K562 (cell line): Measurements from ENCODE around the gene NRSN2. TPM values are rescaled to one million over a fixed set of nuclear protein-coding genes. Genes with fewer than 3 reads are reported as not detected.

Source experiments
- CHCHD3 ChIP-seq: fragments of 250-450 bp; sonication (Bioruptor Pico); IDR thresholded peaks from 2 replicates; pipeline ENCODE4 v2.1.2; 2022; ENCODE audit warnings: mild to moderate bottlenecking
- ELF1 ChIP-seq: fragments of 200-800 bp; sonication (Bioruptor generic); IDR thresholded peaks from 2 replicates; pipeline ENCODE4 v1.6.1; 2016; ENCODE audit warnings: missing genetic modification characterization, missing compliant biosample characterization
- FOS ChIP-seq: IDR thresholded peaks from 3 replicates; pipeline ENCODE4 v1.6.1; 2011; ENCODE audit not compliant: insufficient read length; ENCODE audit errors: extremely low read depth
- MBD2 ChIP-seq: sonication (generic); IDR thresholded peaks from 2 replicates; pipeline ENCODE4 v1.6.1; 2016; ENCODE audit warnings: low read depth, borderline replicate concordance
- NELFE ChIP-seq: IDR thresholded peaks from 2 replicates; pipeline ENCODE4 v1.6.1; 2011; ENCODE audit warnings: mild to moderate bottlenecking; ENCODE audit not compliant: insufficient read depth, insufficient read length
- RHOXF2B ChIP-seq: fragments of 250-450 bp; sonication (Bioruptor Pico); conservative IDR thresholded peaks from 2 replicates; pipeline ENCODE4 v1.5.1; 2021
- SNAPC5 ChIP-seq: fragments of 250-450 bp; sonication (Bioruptor Pico); IDR thresholded peaks from 2 replicates; pipeline ENCODE4 v1.8.0; 2021; ENCODE audit warnings: moderate library complexity, mild to moderate bottlenecking, inconsistent platforms
- STAT6 ChIP-seq: sonication (generic); formaldehyde crosslinking; IDR thresholded peaks from 2 replicates; pipeline ENCODE4 v1.8.1; 2023; ENCODE audit warnings: mild to moderate bottlenecking, missing genetic modification reagents
- TCF7L2 ChIP-seq: fragments of 150-350 bp; IDR thresholded peaks from 2 replicates; pipeline ENCODE4 v1.6.1; 2016; ENCODE audit warnings: low read depth, mild to moderate bottlenecking, low read length, moderate library complexity
- TEAD4 ChIP-seq, 2 experiments: sonication (generic) in 1 of 2; formaldehyde crosslinking in 1 of 2; IDR thresholded peaks; 2 replicates each; pipeline versions ENCODE4 v1.6.1 to v1.8.0; 2012 to 2022; ENCODE audit warnings: borderline replicate concordance in 1 of 2, inconsistent platforms in 1 of 2, low read length in 1 of 2, mild to moderate bottlenecking in 1 of 2, missing genetic modification reagents in 1 of 2
- ZBTB2 ChIP-seq: fragments of 450-650 bp; IDR thresholded peaks from 2 replicates; pipeline ENCODE4 v1.6.1; 2016; ENCODE audit warnings: antibody characterized with exemption
- ZMIZ1 ChIP-seq, 2 experiments: fragments of 150-350 bp in 1 of 2; IDR thresholded peaks; 2 replicates each; pipeline ENCODE4 v1.6.1; 2012 to 2016; ENCODE audit warnings: low read depth in 2 of 2, low read length in 2 of 2, mild to moderate bottlenecking in 1 of 2, moderate library complexity in 1 of 2
- ZNF639 ChIP-seq, 2 experiments: fragments of 200-800 bp in 1 of 2; sonication (Bioruptor generic) in 1 of 2; sonication (generic) in 1 of 2; formaldehyde crosslinking in 1 of 2; IDR thresholded peaks in 1 of 2; conservative IDR thresholded peaks in 1 of 2; 2 replicates each; pipeline versions ENCODE4 v1.5.0 to v1.6.1; 2016 to 2020; ENCODE audit warnings: missing compliant biosample characterization in 1 of 2, missing genetic modification characterization in 1 of 2, missing genetic modification reagents in 1 of 2
- ZNF79 ChIP-seq: fragments of 250-450 bp; sonication (Bioruptor Pico); IDR thresholded peaks from 2 replicates; pipeline ENCODE4 v1.4.0; 2020; ENCODE audit warnings: low read depth, mild to moderate bottlenecking, moderate library complexity
- polyA plus RNA-seq, 8 experiments: library from polyadenylated mRNA; depleted of rRNA in 4 of 8; stranded (reverse) in 5 of 8; unstranded in 3 of 8; fragments of >200 nt; fragmentation: Nextera tagmentation in 2 of 8; fragmentation: Illumina TruSeq in 1 of 8; extraction: Ambion mirVana in 2 of 8; extraction: Trizol in 1 of 8; gene quantifications; 2 replicates each; pipeline versions ENCODE4 v1.2.1 to v1.2.3, GENCODE V29; 2011 to 2014; ENCODE audit warnings: inconsistent platforms in 1 of 8, missing spikeins in 1 of 8
- total RNA-seq, 7 experiments: library from RNA; depleted of rRNA in 6 of 7; stranded (reverse); fragments of >200 nt in 6 of 7; fragmentation: Illumina TruSeq in 2 of 7; extraction: Trizol in 2 of 7; gene quantifications; 2 replicates each; pipeline versions ENCODE4 v1.2.1 to v1.2.3, GENCODE V29; 2011 to 2021; ENCODE audit warnings: low replicate concordance in 1 of 7

NRSN2 gene
- total and polyA plus RNA-seq, 9 of the 15 experiments (the other 6 are each of a cell fraction or from before 2014, with no cell fraction given) = 7.5 to 29.7 (median 11.1) TPM

- TF ChIP-seq ZMIZ1 (IDR thresholded peaks at IDR 0.05; ENCODE audit: low read depth in 2 of 2, low read length in 2 of 2) (0 out of 4 replicates have a peak, but pooled peaks of 1 of the 2 experiments have one; percentile 26), TEAD4 (IDR thresholded peaks at IDR 0.05; ENCODE audit: low read length) (peak; percentile 35), TEAD4 (CRISPR knock-in tag; IDR thresholded peaks at IDR 0.05; ENCODE audit: borderline replicate concordance) (no peak), NELFE (no peak), ZNF639 (CRISPR knock-in tag; conservative IDR thresholded peaks at IDR 0.05 in 1 of 2, IDR thresholded peaks at IDR 0.05 in 1 of 2) (peak in 1 of 2 experiments; percentile 46; a peak in 1 of 4 replicates), CHCHD3 (CRISPR knock-in tag) (no peak), SNAPC5 (CRISPR knock-in tag) (no peak), RHOXF2B (CRISPR knock-in tag) (0 out of 2 replicates have a peak, but pooled peaks have one; percentile 13), ELF1 (tag) (peak; percentile 38; the same call in 1 of the 2 replicates), STAT6 (CRISPR knock-in tag) (no peak), MBD2 (peak; percentile 72; the same call in 1 of the 2 replicates), FOS (no peak), ZBTB2 (0 out of 2 replicates have a peak, but pooled peaks have one; percentile 75), ZNF79 (CRISPR knock-in tag) (no peak), TCF7L2 (no peak)
These were observed 25.0 kb downstream of the NRSN2 start (continued) for GRCh38 chr20:371755-372542.
